ENCODE data around the gene MRTFA. TPM values are rescaled to one million over a fixed set of nuclear protein-coding genes. Genes with fewer than 3 reads are reported as not detected.
A peak's percentile ranks its signal among the peaks of the same experiment; 100 is the strongest.

MRTFA gene
- total and polyA plus RNA-seq, 8 donors, result 11.1 to 706 (median 61.2) TPM

GRCh38 chr22:40436505-40437431, 199.8 kb downstream of the MRTFA start:
- DNase-seq, result peak in 1 of 2 donors; percentile 83
- H3K36me3 ChIP-seq, result peaks cover 4 to 32% (median 12%) of the 10 kb centered on the region in 4 donors
- peak overlapping the region; percentile 6 to 74 (median 71) for H3K27ac ChIP-seq
- H3K4me3 ChIP-seq, result peak overlapping the region in 2 of 4 donors; percentile 13 to 24
- H3K4me1 ChIP-seq, result peaks cover 19 to 86% (median 47%) of the 10 kb centered on the region in 4 donors
- intact Hi-C loops (cut with DNase I; ENCODE audit: low total_unique reads), result loop anchor here (5.0 kb wide), 1 partner anchor 211 kb away; no protein-coding TSS in a partner anchor
- H3K9me3 ChIP-seq, result no peaks in the 10 kb centered on the region
- WGBS, 5 donors, result 18 to 25% (median 21%) methylated on average over 12 of the region's 12 CpGs
- no peaks in the 10 kb centered on the region for H3K27me3 ChIP-seq
- TF ChIP-seq CTCF (IDR thresholded peaks at IDR 0.05) (peak in 5 of 7 experiments; percentile 52 to 70 (median 65)), POLR2A (IDR thresholded peaks at IDR 0.05) (no peak)

GRCh38 chr22:40434745-40435144, 201.8 kb downstream of the MRTFA start:
- intact Hi-C loops (cut with DNase I; ENCODE audit: low total_unique reads), result loop anchor here (5.0 kb wide), 1 partner anchor 213 kb away; no protein-coding TSS in a partner anchor
- no peak for DNase-seq
- H3K27me3 ChIP-seq, result no peaks in the 10 kb centered on the region

GRCh38 chr22:40434106-40434505, 202.4 kb downstream of the MRTFA start:
- TF ChIP-seq POLR2A (IDR thresholded peaks at IDR 0.05) (no peak), POLR2AphosphoS5 (IDR thresholded peaks at IDR 0.05) (no peak)
- intact Hi-C loops (cut with DNase I; ENCODE audit: low total_unique reads), result no loop called here

More at GRCh38 chr22:40434745-40435144, 201.8 kb downstream of the MRTFA start:
- Histone ChIP-seq H3K9me3 (no peaks in the 10 kb centered on the region), H3K36me3 (peaks cover 16 to 50% (median 31%) of the 10 kb centered on the region in 4 donors), H3K4me1 (peaks cover 14 to 70% (median 38%) of the 10 kb centered on the region in 4 donors), H3K27ac (peak overlapping the region in 2 of 5 donors; percentile 2 to 4), H3K4me3 (no peak overlapping the region)
- TF ChIP-seq POLR2A (IDR thresholded peaks at IDR 0.05) (no peak), CTCF (IDR thresholded peaks at IDR 0.05) (no peak), EP300 (IDR thresholded peaks at IDR 0.05) (no peak), POLR2AphosphoS5 (IDR thresholded peaks at IDR 0.05) (no peak)
- 88 to 94% (median 92%) methylated on average over 5 of the region's 5 CpGs for WGBS, 5 donors

GRCh38 chr22:40433416-40434090, 203.0 kb downstream of the MRTFA start:
- peak overlapping the region in 1 of 5 donors; percentile 4 for H3K27ac ChIP-seq
- no peaks in the 10 kb centered on the region for H3K9me3 ChIP-seq
- WGBS, 5 donors, result 52 to 66% (median 61%) methylated on average over 3 of the region's 3 CpGs
- TF ChIP-seq CTCF (IDR thresholded peaks at IDR 0.05) (no peak), POLR2AphosphoS5 (IDR thresholded peaks at IDR 0.05) (no peak), EP300 (IDR thresholded peaks at IDR 0.05) (no peak), POLR2A (IDR thresholded peaks at IDR 0.05) (no peak)
- H3K4me3 ChIP-seq, result no peak overlapping the region
- H3K36me3 ChIP-seq, result peaks cover 27 to 62% (median 43%) of the 10 kb centered on the region in 4 donors
- H3K4me1 ChIP-seq, result peaks cover 14 to 61% (median 36%) of the 10 kb centered on the region in 4 donors
- no peak for DNase-seq
- no peaks in the 10 kb centered on the region for H3K27me3 ChIP-seq
- intact Hi-C loops (cut with DNase I; ENCODE audit: low total_unique reads), result no loop called here

More at GRCh38 chr22:40434106-40434505, 202.4 kb downstream of the MRTFA start:
- Histone ChIP-seq H3K4me3 (no peak overlapping the region), H3K4me1 (peaks cover 14 to 66% (median 38%) of the 10 kb centered on the region in 4 donors), H3K9me3 (no peaks in the 10 kb centered on the region), H3K36me3 (peaks cover 22 to 56% (median 37%) of the 10 kb centered on the region in 4 donors), H3K27me3 (no peaks in the 10 kb centered on the region), H3K27ac (peak overlapping the region in 1 of 5 donors; percentile 4)
- DNase-seq, result no peak
- WGBS, 5 donors, result 91 to 97% (median 96%) methylated on average over 3 of the region's 3 CpGs
